Peyer's patch (tissue), 4 donors: Measurements from ENCODE around the gene PNKP.

Experiments used
- CTCF ChIP-seq, 6 experiments: fragments of 450-650 bp in 4 of 6; fragments of 200-600 bp in 2 of 6; sonication (generic) in 1 of 6; IDR thresholded peaks; one replicate each; pipeline ENCODE4 v1.5.1; 2017 to 2019; ENCODE audit warnings: antibody characterized with exemption in 6 of 6, mild to moderate bottlenecking in 3 of 6, moderate library complexity in 1 of 6
- POLR2A ChIP-seq, 2 donors: fragments of 450-650 bp; IDR thresholded peaks; one replicate each; pipeline ENCODE4 v1.5.1; 2017; ENCODE audit warnings: antibody characterized with exemption in 2 of 2, mild to moderate bottlenecking in 2 of 2, moderate library complexity in 2 of 2

- TF ChIP-seq CTCF (IDR thresholded peaks at IDR 0.05) (no peak), POLR2A (IDR thresholded peaks at IDR 0.05) (no peak)
Measured at GRCh38 chr19:49844138-49845095, 23.0 kb downstream of the PNKP start.
